HG02973 (cell line): ENCODE results near the gene ADGRG1.

Source experiments
- ATAC-seq: cut with Tn5 transposase; IDR thresholded peaks from one replicate; pipeline ENCODE4 v1.9.1; 2021; ENCODE audit warnings: moderate library complexity; ENCODE audit not compliant: unreplicated experiment

Gene ADGRG1

DNA sequence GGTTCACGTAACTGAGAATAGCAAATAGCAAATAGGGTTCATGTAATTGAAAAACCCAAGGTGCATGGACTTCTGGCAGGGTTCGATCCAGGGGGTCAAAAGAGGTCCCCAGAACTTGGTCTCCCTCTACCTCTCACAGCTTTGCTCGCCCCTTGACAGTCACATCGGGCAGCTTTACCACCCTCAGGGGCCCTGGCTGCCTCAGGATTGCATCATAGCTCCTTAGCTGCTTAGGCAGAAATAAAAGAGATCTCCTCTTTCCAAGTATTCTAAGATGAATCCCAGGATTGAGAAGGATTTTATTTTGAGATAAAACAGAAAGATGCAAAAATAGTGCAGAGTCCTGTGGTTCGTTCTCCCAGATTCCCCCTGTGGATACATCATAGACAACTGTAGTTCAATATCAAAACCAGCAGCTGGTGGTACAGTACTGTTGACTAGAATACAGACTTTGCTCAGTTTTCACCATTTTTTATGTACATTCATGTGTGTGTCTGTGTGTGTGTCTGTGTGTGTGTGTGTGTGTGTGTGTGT lies 52.5 kb downstream of the ADGRG1 start:
- ATAC-seq: no peak

DNA sequence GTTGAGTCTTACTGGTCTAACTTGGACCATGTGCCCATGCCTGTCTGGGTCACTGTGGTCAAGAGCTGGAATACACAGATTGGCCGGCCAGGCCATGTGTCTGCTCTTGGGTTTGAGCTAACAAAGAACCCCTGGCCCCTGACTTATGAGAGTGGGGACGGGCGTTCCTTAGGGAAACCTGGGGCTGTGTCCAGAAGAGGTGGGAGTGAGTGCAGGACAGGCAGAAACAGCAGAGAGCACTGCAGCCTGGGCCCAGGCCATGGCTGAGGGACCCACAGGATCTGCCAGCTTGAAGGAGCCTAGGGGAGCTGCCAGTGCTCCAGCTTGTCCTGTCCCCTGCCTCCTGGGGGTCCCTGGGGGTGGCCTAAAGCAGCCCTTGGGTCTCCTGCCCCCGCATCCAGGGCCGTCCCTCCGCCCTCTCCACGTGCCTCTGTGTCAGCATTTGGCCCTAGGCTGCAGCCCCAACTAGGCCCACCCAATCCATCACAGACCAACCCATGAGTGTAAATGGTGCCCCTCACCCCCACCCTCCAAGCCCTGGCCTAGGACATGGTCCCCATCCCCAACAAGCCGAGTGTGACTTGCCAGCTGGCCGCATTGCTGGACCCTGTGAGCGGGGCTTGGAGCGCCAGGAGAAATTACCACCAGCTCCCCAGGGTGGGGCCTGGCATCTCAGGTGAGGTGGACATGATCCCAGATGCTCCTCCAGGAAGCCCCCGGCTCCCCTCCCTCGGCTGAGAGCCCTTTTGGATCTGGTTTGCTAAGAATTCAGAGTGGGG lies 53.7 kb downstream of the ADGRG1 start:
- ATAC-seq: no peak

DNA sequence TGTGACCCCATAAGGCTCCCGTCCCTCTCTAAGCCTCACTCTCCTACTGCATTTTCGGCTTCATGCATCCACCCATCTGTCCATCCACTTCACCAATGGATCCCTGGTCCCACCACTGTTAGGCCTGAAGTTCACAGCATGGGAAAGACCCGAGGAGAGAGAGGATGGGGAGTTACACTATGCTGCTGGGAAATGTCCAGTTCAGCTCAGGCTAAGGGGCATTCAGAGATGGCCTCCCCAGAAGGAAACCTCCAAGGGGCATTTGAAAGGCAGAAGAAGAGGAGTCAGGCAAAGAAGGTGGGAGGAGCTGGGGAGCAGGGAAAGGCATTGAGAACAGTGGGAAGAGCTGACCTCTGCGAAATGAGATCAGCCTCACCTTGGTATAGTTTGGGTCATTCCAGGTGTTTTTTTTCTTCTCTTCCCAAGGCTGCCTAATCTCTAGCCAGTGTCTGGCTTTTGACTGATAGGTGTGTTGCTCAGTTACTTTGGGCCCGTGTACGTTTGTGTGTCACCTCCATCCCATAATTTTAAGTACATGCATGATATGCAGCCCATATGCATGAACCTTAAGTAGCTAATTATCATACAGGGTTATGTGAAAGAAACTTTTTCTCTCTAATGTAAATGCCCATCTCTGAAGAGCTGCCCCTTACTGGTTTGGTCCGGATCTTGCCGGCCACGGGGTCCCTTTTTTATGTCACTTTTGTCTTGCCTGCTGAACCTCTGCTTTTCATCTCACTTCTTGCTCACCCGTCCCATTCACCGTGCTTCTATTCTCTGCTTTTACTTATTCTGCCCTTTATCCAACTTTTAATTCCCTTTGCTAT lies 54.6 kb downstream of the ADGRG1 start:
- ATAC-seq: no peak

DNA sequence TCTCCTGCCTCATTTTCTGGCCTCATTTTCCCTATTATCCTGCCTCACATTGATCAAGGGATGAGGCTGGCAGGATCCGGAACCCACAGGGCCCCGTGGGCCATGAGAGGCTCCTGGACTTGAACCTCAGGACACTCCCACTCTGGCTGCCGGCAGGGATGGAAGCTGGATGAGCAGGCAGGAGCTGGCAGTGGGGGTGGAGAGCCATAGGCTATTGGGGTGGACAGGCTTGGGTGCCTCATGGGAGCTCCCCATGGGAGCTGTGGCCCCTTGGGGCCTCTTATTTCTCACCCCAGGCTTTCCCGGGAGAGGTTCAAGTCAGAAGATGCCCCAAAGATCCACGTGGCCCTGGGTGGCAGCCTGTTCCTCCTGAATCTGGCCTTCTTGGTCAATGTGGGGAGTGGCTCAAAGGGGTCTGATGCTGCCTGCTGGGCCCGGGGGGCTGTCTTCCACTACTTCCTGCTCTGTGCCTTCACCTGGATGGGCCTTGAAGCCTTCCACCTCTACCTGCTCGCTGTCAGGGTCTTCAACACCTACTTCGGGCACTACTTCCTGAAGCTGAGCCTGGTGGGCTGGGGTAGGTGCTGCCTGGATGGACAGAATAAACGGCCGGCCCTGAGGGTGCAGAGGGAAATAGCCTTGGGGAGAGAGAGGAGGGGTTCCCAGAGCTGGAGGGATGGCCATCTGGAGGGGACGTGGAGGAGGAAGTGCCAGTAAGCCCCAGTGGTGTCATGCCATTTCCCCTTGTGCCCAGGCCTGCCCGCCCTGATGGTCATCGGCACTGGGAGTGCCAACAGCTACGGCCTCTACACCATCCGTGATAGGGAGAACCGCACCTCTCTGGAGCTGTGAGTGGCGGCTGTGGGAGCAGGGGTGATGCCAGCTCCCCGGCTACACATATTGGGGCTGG lies 55.5 kb downstream of the ADGRG1 start:
- no peak for ATAC-seq

DNA sequence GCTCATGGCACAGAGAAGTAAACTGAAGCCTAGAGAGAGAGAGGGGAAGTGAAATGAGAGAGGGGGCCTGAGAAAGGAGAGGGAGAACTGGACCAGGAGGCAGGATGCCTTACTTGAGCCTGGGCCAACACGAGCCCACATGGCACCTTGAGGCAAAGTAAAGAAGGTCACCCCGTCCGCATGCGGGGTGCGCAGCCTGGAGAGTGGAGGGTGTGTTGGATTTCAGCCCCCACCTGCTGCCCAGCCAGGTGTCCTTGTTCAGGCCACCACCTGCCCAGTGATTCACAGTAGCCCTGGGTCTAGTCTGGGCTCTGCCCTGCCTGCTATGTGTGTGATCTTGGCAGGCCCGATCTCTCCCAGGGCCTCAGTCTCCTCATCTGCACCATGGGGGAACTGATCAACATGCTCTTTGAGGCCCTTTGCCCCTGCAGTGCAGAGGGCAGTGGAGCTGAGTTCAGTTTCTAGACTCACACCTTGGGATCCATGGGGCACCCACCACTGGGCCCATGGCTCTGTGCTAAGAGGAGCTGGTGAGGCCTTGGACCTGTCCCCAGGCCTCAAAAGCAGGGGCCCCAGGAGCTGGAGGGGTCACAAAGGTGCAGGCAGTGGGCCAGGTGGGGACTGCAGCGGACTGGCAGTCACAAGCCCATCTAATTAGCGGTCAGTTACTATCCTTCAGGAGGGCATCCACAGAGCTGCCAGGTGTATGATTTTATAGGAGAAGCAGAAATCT lies 56.4 kb downstream of the ADGRG1 start:
- no peak for ATAC-seq

DNA sequence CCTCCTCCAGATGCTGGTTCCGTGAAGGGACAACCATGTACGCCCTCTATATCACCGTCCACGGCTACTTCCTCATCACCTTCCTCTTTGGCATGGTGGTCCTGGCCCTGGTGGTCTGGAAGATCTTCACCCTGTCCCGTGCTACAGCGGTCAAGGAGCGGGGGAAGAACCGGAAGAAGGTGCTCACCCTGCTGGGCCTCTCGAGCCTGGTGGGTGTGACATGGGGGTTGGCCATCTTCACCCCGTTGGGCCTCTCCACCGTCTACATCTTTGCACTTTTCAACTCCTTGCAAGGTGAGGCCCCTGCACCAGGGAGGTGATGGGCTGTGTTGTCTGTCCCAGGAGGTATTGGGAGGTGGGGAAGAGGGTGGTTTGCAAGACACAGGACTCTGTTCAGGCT lies 57.2 kb downstream of the ADGRG1 start:
- ATAC-seq: no peak

DNA sequence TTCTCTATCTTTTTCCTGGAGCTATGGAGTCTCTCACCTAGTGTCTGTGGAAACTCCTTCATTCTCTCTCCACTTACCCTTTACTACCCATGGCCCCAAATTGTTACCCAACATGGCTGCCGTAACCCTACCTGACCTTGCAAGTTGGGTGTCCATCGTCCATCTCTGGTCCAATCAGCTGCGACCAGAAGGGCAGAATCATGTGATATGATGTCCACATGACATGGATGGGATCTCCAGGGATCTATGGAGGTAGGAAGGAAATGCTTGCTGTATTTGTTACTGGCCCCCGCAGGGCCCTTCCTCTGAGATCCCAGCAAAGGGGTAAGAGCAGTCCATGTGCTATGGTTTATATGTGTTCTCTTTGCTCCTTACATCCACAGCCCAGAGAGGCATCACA lies 58.1 kb downstream of the ADGRG1 start:
- ATAC-seq: no peak

DNA sequence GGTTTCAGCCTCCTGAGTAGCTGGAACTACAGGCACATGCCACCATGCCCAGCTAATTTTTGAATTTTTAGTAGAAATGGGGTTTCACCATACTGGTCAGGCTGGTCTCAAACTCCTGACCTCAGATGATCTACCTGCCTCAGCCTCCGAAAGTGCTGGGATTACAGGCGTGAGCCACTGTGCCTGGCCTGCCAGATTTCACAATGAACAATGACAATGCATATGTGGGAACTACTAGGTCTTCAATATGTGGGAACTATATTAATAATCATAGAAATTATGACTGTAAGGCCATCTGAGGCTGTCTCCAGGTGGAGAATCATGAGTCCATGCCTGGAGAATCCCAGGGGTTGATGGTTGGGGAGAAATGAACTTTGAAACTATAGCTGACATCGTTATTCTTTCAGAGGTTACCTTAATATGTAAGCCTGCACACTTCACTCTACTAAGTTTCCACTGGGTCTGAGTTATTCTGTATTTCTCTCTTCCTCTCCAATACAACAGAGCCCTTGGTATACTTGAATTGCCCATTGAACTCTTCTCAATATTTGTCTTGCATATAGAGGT lies 59.0 kb downstream of the ADGRG1 start:
- no peak for ATAC-seq

DNA sequence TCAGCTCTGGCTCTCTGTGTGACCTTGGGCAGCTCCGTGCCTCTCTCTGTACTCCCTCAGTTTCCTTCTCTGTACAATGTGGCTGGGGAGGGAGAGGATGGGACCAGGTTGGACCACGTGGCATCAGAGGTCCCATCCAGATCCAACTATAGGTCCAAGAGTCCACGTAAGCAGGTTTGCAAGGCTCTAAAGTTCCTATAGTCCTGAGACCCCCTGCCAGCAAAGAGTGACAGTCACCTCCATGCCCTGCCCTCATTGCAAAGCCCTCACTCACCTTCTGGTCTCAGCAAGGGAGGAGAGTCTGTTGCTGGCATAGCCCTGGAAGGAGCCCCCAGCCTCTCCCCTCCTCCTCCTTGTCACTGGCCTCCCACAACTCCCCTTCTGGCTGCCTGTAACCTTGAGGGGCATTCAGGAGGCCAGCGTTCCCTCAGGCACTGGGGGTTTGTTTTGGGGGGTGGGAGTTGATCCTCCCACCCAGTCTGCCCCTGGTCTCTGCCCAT lies 60.1 kb downstream of the ADGRG1 start:
- no peak for ATAC-seq

DNA sequence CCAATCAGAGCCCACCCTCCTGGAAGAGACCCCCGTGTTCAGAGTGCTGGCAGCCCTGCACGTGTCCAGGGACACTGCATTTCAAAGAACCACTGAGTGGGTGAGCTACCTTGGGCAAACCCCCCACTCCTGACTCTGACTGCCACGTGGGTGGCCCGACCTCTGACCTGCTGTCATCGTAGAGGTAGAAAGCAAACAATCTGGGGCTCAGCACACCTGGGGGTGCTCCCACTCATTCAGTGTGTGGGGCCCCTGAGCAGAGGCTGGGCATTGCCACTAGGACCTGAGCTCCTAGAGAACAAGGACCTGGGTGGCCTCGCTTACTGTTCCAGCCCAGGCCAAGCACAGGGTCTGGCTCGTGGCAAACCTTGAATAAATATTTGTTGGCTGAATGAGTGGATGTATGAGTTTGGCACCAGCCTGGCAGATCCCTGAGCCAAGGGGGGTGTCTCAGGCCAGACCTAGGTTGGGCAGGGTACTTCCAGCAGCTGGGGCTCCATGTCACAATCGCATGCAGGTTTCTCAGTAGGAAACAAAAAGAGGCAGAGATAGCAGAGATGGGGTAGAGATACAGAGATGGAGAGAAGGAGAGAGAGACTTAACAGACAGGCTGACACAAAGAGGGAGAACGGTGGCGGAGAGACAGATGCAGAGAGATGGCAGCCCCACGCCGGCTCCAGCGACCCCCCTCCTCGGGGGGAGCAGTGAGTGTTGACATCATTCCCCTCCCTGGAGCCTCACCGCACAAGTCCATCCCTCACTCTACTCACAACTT lies 60.7 kb downstream of the ADGRG1 start:
- ATAC-seq: peak; percentile 27

DNA sequence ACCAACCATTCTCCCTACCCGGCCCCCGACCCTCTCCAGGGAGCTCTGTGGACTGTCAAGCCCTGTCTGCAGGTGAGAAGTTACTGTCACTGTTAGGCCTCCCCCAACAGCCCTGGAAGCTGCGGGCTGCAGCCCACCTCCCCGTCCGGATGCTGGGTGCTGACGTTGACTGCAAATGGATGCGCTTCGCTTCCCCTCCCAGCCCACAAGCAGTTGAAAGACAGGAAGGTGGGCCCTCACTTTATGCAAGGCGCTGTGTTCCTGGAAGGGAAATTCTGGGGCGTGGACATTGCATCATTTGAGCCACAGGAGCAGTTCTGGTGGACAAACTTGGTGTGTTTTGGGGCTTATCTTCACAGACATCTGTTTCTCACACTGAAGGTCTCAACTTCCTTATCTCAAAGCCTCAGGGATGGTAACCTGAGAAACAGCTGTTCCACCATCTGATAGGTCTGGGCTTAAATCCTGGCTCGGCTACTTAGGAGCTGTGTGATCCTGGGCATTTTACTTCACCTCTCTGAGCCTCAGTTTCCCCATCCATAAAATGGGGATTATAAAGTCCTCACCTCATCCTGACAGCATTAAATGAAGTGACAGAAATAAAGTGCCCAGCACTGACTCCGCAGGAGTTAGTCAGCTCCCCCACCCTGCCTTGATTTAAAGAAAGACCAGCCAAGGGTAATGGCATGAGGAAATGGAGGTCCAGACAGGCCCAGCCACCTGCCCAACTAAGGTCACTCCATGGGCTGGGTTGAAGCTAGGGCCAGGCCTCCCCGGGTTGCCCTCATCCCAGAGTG lies 61.5 kb downstream of the ADGRG1 start:
- peak; percentile 42 for ATAC-seq

DNA sequence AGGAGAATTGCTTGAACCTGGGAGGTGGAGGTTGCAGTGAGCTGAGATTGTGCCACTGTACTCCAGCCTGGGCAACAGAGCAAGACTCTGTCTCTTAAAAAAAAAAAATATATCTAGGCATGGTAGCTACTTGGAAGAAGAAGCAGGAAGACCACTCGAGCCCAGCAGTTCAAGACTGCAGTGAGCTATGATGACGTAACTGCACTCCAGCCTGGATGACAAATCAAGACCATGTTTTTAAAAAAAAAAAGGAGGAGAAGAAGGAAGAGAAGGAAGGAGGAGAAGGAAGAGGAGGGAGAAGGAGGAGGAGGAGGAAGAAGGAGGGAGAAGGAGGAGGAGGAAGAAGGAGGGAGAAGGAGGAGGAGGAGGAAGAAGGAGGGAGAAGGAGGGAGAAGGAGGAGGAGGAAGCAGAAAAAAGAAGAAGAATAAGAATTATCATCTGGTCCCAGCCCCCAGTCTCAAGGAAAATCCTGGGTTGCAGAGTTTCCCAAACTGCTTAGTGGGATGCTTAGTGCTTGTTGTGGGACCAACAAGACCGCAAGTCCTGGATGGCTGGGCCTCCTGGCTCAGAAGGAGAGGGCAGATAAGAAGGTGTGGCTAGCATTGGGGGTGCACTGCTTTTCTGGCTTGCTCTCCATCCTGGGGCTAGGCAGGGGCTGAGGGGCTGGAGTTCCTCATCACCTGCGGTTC lies 62.5 kb downstream of the ADGRG1 start:
- no peak for ATAC-seq

DNA sequence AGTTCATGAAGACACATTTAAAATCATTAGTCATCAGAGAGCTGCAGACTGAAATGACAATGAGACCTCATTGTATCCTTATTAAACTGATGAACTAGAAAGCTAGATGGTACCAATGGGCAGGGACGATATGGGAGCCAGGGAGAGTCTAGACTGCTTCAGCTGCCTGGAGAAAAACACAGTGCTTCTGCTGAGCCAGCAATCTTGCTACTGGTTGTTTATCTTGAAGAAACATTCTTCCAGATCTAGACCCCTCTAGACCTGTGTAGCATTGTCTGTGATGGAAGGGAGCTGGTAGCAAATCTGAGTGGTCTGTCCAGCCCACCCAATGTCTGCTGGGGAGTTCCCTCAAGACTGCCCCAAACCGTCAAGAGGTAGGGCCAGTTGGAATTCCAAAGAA lies 64.2 kb downstream of the ADGRG1 start:
- no peak for ATAC-seq

DNA sequence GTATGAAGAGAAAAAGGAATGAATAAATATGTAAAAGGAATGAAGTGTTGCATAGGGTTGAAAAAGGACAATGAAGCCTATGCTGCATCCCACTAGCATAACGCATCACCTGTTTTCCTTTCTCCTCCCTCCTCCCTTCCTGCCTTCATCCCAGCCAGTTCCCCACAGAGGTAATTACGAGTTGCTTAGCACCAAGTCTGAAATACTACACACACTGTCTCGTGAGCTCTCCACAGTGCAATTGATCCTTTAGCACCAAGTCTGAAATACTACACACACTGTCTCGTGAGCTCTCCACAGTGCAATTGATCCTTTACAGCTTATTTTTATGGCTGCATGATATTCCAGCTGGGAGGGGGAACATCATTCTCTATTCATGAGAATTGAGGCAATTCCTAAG lies 65.1 kb downstream of the ADGRG1 start:
- ATAC-seq: no peak

DNA sequence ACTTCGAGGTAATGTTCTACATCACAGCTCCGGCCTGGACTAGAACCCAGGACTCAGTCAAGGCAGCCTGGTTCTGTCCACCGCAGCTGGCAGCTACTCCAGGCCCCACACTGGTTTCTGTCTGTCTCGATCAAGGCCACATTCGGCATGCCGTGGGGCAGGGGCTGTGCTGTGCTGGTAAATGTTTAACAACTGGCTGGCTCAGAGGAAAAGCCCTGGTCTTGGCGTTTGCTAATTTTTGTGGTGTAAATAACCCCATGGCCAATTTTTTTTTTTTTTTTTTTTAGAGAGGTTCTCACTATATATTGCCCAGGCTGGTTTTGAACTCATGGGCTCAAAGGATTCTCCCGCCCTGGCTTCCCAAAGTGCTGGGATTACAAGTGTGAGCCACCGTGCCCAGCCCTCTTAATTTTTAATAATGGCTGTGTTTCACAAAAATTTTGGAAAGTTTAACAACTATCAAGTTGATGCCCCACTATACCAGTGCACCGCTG lies 65.8 kb downstream of the ADGRG1 start:
- no peak for ATAC-seq

DNA sequence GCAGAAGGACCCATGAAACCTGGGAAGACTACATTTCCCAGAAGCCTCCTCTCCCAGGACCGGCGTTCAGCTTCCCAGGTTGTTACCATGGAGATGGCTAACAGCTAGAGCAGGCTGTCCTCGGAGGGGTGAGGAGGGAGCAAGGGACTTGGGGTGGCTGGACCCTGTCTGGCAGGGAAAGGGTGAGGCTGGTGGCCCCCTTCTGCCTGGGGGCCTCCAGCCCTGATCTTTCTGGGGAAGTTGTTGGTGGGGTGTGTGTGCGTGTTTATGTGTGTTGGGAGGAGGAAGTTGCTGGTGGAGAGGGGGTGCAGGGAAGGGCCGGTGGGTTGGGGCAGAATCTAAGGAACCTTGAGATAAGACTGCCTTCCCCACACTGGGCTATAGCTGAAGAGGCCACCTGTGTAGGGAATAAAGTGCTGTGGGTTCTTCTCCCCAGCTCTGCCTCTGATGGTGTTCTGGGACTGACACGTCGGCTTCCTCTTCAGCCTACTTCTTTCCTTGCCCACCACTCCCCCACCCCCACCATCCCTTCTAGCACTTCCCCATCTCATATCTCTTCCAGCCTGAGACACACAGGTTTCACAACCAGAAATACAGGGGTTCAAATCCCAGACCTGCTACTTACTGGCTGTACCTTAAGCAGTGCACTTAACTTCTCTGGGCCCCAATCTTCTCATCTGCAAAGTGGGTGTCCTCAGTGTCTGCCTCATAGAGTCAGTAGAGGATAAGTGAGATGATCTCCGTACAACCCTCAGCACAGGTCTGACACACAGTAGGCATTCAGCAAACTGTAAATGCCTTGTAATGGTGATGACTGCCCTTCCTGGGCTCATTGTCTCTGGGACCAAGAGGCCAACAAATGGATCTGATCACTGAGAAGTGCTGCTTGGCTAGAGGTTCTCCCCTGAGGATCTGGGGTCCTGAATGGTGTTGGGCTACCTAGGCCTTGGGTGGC lies 66.6 kb downstream of the ADGRG1 start, which contains the start of gene DRC7:
Gene DRC7, plus strand, starts transcription at position 82 of the 955 bp plus-strand sequence. CDS start 3,144 bp downstream, outside the sequence.
- ATAC-seq: no peak
